Ishikawa (cell line): Measurements from ENCODE around the gene GTPBP2.

ENCODE experiments used
- CREB1 ChIP-seq: IDR thresholded peaks from 2 replicates; pipeline ENCODE4 v1.6.1; 2012; ENCODE audit warnings: low read depth
- EP300 ChIP-seq: IDR thresholded peaks from 2 replicates; pipeline ENCODE4 v1.6.1; 2012; ENCODE audit warnings: borderline replicate concordance
- TAF1 ChIP-seq: IDR thresholded peaks from 2 replicates; pipeline ENCODE4 v1.6.1; 2012; ENCODE audit warnings: low read depth, mild to moderate bottlenecking
- TEAD4 ChIP-seq: IDR thresholded peaks from 2 replicates; pipeline ENCODE4 v1.6.1; 2012
- YY1 ChIP-seq: IDR thresholded peaks from 2 replicates; pipeline ENCODE4 v1.6.1; 2012; ENCODE audit warnings: low read depth
- TF ChIP-seq, protein P1 (sequence below): IDR thresholded peaks from 2 replicates; pipeline ENCODE4 v1.6.1; 2012; ENCODE audit warnings: low read depth, mild to moderate bottlenecking
- TF ChIP-seq, protein P2 (sequence below): IDR thresholded peaks from 2 replicates; pipeline ENCODE4 v1.6.1; 2012
- TF ChIP-seq, protein P3 (sequence below): IDR thresholded peaks from 2 replicates; pipeline ENCODE4 v1.6.1; 2012

DNA sequence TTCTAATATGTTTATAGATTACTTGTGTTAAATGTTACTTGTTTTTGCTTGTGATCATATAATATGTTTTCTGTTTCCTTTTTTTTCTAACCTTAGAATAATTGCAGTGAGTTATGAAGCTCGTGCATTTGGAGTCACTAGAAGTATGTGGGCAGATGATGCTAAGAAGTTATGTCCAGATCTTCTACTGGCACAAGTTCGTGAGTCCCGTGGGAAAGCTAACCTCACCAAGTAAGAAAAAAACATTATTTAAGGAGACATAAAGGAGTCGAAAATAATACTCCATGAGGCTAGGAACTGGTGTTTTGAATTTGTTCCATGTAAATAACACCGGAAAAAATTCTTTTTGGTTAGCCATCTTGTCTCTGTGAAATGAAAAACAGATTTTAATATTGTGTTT lies 46.2 kb downstream of the GTPBP2 start:
- TF ChIP-seq CREB1 (no peak), EP300 (no peak), YY1 (no peak), TEAD4 (no peak), TAF1 (no peak)
- TF ChIP-seq, protein P1, sequence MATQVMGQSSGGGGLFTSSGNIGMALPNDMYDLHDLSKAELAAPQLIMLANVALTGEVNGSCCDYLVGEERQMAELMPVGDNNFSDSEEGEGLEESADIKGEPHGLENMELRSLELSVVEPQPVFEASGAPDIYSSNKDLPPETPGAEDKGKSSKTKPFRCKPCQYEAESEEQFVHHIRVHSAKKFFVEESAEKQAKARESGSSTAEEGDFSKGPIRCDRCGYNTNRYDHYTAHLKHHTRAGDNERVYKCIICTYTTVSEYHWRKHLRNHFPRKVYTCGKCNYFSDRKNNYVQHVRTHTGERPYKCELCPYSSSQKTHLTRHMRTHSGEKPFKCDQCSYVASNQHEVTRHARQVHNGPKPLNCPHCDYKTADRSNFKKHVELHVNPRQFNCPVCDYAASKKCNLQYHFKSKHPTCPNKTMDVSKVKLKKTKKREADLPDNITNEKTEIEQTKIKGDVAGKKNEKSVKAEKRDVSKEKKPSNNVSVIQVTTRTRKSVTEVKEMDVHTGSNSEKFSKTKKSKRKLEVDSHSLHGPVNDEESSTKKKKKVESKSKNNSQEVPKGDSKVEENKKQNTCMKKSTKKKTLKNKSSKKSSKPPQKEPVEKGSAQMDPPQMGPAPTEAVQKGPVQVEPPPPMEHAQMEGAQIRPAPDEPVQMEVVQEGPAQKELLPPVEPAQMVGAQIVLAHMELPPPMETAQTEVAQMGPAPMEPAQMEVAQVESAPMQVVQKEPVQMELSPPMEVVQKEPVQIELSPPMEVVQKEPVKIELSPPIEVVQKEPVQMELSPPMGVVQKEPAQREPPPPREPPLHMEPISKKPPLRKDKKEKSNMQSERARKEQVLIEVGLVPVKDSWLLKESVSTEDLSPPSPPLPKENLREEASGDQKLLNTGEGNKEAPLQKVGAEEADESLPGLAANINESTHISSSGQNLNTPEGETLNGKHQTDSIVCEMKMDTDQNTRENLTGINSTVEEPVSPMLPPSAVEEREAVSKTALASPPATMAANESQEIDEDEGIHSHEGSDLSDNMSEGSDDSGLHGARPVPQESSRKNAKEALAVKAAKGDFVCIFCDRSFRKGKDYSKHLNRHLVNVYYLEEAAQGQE, result no peak
- TF ChIP-seq, protein P2, sequence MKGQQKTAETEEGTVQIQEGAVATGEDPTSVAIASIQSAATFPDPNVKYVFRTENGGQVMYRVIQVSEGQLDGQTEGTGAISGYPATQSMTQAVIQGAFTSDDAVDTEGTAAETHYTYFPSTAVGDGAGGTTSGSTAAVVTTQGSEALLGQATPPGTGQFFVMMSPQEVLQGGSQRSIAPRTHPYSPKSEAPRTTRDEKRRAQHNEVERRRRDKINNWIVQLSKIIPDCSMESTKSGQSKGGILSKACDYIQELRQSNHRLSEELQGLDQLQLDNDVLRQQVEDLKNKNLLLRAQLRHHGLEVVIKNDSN, result no peak
- TF ChIP-seq, protein P3, sequence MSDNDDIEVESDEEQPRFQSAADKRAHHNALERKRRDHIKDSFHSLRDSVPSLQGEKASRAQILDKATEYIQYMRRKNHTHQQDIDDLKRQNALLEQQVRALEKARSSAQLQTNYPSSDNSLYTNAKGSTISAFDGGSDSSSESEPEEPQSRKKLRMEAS, result no peak
